Measurements from ENCODE around the gene TMC2.
"Not testable (repeated sequence)": the region's sequence is repeated elsewhere in the genome, so short reads cannot be mapped to it uniquely, and the experiment has no call there.

The TMC2 gene

GRCh38 chr20:2663887-2664719 lies 127.7 kb downstream of the TMC2 start, which contains the start of gene IDH3B:
IDH3B (minus strand) TSS chr20:2664216; CDS start chr20:2664188, 28 bp downstream.
- peak; percentile 86 to 97 (median 89) for DNase-seq

- DNase-seq, result no peak
Measured at GRCh38 chr20:2671977-2672376, 135.6 kb downstream of the TMC2 start.

- no peak for DNase-seq
Measured at GRCh38 chr20:2672446-2672845, 136.1 kb downstream of the TMC2 start.

- DNase-seq, result no peak
Measured at GRCh38 chr20:2673453-2673852, 137.1 kb downstream of the TMC2 start.

- DNase-seq, result no peak
Measured at GRCh38 chr20:2680046-2680445, 143.7 kb downstream of the TMC2 start.

GRCh38 chr20:2682040-2682439 lies 145.7 kb downstream of the TMC2 start:
- not testable (repeated sequence) for DNase-seq

GRCh38 chr20:2684817-2685216 lies 148.4 kb downstream of the TMC2 start:
- not testable (repeated sequence) for DNase-seq

GRCh38 chr20:2687514-2687913 lies 151.1 kb downstream of the TMC2 start:
- no peak for DNase-seq

- DNase-seq, result peak; percentile 33 to 68 (median 64)
Measured at GRCh38 chr20:2688041-2688591, 151.7 kb downstream of the TMC2 start.

GRCh38 chr20:2690213-2690612 lies 153.8 kb downstream of the TMC2 start:
- no peak for DNase-seq

GRCh38 chr20:2690718-2691117 lies 154.3 kb downstream of the TMC2 start:
- DNase-seq, result no peak

GRCh38 chr20:2691127-2691526 lies 154.8 kb downstream of the TMC2 start:
- DNase-seq, result no peak
